Dermis microvascular lymphatic vessel endothelial cell (primary cell): Measurements from ENCODE around the gene TNFRSF25. TPM values are rescaled to one million over a fixed set of nuclear protein-coding genes. Genes with fewer than 3 reads are reported as not detected.
"Not testable (repeated sequence)": the region's sequence is repeated elsewhere in the genome, so short reads cannot be mapped to it uniquely, and the experiment has no call there.

ENCODE experiments used
- DNase-seq, 2 donors: peaks; one replicate each; pipeline versions ENCODE4 v3.0.0 to v3.0.0-alpha.2; 2010; ENCODE audit warnings: low read depth in 2 of 2
- total RNA-seq: library from RNA; depleted of rRNA; stranded (reverse); fragments of >200 nt; gene quantifications from 2 replicates; pipeline ENCODE4 v1.2.1, GENCODE V29; 2014

The TNFRSF25 gene
- total RNA-seq, 1 donor from 2014 or later = 5.6 TPM

GRCh38 chr1:6437012-6437700 is 28.8 kb downstream of the TNFRSF25 start:
- not testable (repeated sequence) for DNase-seq

DNA sequence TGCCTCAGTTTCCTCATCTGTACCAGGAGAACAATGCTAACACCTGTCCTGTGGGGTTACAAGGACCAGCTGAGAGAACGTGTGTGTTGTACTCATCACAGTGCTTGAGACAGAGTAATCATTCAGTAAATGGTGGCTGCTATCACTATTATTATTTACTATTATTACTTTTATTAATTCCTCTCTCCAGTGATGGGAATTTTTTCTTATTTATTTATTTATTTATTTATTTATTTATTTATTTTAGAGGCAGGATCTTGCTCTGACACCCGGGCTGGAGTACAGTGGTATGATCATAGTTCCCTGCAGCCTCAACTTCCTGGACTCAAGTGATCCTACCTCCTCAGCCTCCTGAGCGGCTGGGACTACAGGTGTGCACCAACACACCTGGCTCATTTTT is 29.7 kb downstream of the TNFRSF25 start:
- DNase-seq = not testable (repeated sequence)

DNA sequence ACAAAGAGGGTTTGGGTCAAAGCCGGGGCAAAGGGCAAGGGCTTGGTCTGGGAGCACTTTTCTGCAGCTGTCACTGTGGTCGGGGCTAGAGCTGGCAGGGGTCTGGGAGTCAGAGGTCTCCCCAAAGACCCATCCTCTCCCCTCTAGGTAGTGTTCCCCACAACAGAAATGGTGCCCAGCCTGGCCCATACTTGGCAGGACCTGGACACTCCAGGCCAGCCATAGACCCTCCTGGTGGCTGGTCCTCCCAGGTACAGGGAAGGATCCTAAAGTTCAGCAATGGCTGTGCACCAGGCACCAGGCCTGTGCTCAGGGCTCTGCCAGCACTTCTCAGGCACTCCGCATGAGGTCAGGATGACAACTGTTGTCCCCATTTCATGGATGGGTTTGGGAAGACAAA is 30.4 kb downstream of the TNFRSF25 start:
- DNase-seq = no peak

DNA sequence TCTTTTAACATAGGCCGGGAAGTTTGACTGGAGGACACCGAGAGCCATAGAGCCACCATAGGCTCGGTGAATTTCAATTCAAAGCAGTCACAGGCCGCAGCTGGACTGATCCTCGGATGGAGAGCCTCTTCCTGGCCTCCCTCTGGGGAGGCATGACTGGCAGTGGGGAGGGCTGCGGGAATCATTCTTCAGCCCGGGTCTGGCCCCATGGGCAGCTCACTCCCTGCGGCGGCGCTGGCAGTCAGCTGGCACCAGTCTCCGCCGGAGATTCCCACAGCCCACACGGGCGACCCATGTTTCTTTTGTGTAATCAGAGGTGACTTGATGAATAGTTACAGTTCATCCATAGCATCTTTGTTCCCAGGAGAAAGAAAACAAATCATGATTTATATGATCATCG is 30.8 kb downstream of the TNFRSF25 start:
- DNase-seq = no peak

DNA sequence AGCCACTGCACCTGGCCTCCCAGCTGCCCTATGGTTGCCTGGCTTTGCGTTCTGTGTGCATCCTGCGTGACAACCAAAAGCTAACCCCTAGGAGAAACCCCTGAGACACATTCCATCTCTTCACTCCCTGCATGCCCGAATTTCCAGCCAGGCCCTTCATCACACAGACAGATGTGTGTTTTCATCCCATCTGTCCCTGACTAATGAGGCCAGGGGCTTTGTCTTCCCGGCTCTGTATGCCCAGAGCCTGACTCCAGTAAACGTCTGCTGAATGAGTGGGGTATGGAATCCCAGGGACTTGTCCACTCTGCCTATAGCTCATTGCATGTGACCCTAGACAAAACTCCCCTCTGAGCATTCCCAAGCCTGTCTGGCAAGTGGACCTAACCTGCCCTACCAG is 31.8 kb downstream of the TNFRSF25 start:
- DNase-seq = no peak

DNA sequence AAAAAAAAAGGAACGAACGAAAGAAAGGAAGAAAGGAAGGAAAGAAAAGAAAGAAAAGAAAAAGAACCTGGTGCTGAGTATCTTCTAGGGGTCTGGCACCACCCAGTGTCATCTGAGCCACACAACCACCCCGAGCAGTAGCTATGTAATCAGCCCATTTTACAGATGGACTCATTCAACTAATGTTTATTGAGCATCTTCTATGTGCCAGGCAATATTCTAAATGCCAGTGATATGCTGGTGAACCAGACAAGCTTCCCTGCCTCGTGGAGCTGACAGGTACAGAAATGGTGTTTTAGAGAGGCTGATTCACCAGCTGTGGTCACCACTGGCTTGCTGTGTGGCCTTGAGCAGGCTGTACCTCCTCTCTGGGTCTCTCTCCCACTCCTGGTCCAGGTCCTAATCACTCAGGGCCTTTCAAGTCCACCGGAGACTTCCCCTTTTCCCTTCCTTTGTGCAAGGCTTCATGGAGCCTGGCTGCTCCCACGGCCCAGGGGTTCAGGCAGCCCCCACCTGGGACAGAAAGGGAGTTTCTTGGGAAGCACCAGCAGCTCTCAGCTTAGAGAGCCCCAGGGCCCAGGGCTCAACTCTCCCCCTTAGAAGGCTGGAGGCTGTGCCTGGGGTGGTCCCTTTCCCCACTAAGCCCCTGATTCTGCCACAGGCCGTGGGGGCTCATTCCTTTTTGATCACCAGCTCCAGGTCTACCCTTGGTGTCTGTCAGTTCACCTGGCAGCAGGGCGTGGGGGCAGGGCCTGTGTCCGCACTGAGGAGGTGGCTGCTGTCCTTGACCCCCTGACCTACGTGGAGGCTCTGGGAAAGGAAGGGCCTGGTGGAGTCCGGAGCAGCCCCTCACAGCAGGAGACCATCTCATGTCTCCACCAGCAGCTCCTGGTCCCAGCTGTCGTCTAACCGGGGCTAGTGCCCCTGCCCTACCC is 34.1 kb downstream of the TNFRSF25 start:
- not testable (repeated sequence) for DNase-seq

DNA sequence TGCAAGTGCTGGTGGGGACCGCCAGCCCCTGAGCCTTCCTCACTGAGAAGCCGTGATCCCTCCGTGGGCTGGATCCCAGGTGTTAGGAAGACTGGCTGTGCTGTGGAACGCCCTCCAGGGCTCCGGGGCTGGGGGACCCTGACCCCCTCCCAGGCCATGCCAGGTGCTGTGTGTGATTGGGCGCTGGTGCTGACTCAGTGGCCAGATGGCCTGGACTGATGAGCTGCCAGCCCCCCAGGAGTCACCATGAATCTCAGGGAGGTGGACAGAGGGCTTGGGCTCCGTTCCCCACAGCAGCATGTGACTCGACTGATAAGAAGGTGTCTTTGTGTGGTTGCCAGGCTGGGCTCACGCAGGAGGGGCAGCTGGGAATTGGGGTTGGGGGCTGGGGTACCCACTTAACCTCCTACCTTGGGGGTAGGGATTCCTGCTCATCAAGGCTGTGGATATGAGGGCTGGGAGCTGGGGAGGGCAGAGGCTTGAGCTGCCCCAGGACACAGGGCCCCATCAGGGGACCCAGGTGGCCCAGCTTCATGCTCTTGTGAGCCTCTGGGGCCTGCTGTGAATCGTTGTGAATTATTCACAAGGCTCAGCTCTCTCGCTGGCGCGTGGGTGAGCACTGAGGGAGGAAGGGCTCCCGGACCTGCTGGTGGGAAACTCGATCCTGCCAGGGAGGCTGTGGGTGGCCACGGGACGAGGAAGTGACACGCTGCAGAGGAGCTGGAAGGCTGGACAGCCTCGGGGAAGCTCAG is 36.1 kb downstream of the TNFRSF25 start:
- not testable (repeated sequence) for DNase-seq

DNA sequence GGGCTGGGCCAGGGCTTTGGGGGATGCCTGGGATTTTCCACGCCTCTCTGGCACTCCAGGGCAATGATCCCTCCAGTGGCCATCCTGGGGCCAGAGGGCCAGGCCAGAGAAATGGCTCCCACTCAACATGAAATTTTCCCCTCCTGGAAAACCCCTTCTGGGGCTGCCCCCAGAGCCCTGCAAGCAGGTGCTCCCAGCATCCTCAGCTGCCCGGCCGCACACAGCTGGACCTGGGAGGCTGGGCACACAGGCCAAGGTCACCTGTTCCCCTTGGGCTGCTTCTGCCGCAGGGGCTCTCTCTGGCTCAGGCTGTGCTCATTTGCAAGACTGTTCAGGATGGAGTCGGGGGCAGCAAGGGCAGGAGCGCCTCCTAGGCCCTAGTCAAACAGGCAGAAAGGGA is 37.5 kb downstream of the TNFRSF25 start:
- DNase-seq = not testable (repeated sequence)

GRCh38 chr1:6427441-6428390 is 38.3 kb downstream of the TNFRSF25 start:
- DNase-seq = no peak

DNA sequence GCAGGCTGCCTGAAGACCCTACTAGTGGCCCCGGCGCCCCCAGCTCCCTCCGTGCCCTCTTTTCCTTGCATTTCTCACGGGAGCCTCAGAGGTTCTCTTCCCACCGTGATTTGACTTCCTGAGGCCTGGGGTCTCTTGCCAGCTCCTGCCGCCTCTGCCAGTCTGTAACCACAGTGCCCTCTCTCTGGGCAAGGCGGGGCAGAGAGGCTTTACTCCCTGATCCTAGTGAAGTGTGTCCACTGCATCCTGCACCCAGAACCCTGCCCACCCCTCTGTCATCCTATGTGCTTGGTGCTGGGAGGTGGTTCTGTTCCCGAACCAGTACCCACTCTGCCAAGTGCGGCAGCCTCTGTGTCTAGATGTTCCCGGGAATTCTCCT is 39.0 kb downstream of the TNFRSF25 start:
- DNase-seq = no peak

DNA sequence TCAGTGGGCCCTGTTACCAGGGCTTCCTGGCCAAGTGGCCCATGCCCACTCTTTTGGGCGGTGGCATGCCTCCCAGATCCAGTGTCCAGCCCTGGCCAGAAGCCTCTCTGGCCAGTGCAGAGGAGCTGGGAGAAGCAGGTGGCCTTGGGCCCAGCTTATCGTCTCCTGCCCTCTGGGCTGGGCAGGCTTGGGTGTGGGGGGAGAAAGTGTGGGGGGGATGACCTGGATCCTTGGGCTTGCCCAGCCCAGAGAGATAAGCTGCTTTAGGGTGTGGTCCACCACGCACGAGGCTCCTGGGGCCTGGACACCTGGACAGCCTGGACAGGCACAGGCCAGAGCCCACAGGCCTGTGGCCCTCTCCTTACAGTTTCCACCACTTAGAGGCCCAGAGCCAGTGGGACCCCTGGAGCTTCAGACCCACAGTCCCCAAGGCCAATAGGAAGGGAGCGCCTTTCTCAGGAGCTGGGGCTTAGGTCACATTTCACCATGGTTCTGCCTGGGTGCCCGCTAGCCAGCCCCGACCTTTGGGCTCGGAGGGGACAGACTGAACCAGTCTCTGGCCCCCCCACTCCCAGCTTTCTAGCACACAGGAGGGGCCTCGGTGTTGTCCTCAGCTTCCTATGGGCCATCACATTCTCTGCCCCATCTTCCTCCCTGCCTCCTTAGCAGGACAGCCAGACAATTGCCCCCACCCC is 39.5 kb downstream of the TNFRSF25 start:
- no peak for DNase-seq

GRCh38 chr1:6425658-6426057 is 40.3 kb downstream of the TNFRSF25 start:
- no peak for DNase-seq

DNA sequence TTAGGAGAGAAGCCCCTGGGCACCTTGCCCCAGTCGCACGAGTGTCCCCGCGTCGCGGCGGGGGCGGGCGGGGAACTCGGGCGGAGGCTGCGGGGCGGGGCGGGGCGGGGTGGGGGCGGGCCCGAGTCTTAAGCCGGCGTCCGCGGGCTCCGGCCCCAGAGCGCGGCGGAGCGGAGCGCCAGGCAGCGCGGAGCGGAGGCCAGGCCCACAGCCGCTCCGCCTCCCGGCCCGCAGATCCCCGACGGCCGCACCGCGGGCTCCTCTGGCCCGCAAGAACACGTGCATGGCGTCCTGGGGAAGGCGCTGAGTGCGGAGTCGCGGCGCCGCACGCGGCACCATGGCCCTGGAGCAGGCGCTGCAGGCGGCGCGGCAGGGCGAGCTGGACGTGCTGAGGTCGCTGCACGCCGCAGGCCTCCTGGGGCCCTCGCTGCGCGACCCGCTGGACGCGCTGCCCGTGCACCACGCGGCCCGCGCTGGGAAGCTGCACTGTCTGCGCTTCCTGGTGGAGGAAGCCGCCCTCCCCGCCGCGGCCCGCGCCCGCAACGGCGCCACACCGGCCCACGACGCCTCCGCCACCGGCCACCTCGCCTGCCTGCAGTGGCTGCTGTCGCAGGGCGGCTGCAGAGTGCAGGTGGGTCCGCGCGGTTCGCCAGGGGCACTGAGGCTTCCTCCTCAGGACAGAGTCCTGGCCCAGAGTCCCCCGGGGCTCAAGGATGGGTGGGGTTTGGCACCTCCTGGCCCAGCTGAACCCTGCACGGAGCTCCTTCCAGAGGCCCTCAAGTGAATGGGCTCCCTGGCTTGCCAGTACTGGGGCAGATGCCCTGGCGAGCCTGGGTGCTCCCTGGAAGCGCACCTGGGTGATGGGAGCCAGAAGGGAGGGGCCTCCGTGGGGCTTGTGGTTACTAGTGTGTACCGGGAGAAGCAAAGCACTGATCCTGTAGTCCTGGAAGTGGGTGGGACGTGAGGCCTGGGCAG is 41.1 kb downstream of the TNFRSF25 start, which contains the start of gene ESPN:
TSS of gene ESPN (plus strand) at position 158 of the 975 bp plus-strand sequence. CDS start at position 338, 180 bp downstream.
- peak in 1 of 2 donors; percentile 41 for DNase-seq

DNA sequence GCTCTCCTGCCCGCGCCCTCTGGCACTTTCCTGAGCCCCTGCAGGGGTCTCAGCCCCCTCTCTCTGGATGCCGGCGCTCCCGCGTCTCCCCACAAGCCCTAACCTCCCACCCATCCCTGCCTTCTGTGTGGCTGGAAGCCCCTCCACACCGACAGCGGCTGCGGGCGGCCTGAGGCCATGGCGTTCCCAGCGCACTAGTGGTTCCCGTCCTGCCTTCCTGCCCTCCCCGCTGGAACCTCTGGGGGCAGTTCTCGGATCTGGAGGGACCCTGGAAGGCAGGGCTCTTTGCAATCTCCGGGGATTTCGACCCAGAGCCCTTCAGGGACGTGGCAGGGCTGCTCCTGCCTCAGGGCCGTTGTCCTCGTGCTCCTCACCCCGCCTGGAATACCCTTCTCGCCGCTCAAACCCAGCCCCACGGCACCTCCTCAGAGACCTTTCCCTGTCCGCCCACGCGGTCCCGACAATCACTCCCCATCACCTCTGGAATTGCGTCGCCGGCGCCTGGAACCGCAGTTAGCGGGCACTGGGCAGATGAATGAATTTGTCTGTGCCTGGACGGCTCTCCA is 41.9 kb downstream of the TNFRSF25 start:
- no peak for DNase-seq

DNA sequence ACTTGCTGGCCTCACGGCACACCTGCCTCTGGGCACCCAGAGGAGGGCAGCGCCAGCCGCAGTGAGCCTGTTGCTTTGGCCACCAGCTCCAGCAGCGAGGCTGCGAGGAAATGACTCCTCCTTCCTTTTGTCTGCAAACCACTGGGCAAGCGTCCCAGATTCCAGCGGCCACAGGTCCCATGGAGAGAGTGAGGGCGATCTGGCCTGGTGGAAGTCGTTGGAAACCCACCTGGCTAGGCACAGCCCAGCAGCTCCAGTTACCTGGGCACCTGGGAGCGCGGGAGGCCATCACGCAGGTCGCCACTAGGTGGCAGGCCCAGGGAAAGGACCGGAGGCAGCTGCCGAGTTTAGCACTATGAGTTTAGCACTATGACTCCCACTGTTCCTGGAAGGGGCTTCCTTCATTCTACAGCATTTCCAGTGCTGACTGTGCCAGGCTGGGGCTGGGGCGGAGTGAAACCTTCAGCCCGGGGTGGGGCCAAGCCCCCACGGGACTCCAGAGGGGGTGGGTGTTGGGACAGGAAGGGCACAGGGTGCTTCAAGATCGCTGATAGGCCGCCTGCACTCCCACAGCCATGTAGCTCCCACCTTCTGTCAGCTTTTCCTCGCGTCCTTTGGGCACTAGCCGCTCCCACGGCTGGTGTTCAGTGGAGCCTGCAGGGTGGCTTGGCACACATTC is 42.5 kb downstream of the TNFRSF25 start:
- peak; percentile 81 to 88 for DNase-seq

DNA sequence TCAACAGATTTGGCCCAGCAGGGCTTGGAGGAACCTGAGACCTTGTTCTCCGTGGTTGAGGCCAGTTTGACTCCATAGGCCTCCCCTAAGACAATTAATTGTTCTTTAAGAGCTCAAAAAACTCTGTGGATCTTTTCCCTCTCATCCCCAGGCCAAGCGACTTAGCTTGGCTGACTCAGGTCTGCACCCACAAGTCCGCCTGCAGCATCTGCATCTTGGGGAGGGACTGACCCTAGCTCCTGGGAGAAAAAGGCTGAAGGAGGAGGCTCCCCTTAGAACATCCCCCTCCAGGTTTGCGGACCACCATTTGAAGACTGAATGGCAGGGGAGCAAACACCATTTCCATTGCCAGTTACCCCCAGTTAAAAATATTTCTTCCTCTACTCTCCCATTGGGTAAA is 44.7 kb downstream of the TNFRSF25 start:
- no peak for DNase-seq

- peak in 1 of 2 donors; percentile 19 for DNase-seq
These were observed 45.4 kb downstream of the TNFRSF25 start for GRCh38 chr1:6420454-6421042.
